ENCODE results near the gene HCST.
"Not testable (repeated sequence)": the region's sequence is repeated elsewhere in the genome, so short reads cannot be mapped to it uniquely, and the experiment has no call there.

HCST gene

DNA sequence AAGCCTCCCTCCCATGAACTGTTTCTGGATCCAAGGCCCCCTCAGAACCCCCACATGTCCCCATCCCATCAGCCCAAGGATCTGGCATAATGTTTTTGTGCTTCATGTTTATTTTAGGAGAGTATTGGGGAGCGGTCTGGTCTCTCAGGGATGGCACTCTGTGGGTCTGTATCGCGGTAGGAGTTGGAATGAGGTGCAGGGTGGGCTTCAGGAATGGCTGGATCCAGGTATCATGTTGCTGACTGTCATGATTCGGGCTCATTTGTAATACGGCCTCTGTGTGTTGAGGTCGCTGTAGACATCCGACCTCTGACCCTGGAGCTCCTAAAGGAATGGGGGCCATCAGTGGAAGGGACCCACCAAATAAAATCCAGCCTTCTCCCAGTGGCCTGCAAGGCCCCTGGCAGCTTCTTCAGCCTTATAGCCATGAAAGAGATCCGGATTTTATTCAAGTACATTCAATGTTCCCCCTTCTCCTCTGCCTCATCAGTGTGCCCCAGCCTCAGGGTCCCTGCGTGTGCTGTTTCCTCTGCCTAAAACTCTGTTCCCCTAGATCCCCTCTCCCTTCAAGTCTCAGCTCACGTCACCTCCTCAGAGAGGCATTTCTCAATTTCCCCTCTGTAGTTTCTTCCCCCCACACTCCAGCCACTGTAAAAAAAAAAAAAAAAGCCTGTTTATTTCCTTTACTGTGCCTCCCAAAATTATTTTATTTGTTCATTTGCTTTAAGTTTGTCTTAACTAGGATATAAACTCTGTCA is 2.2 kb downstream of the HCST start:
- DNase-seq (ENCODE audit: low read depth), result no peak
- H3K4me3 ChIP-seq (ENCODE audit: control insufficient read depth, low read depth, low read length), result no peak overlapping the region
- TF ChIP-seq, protein P1, sequence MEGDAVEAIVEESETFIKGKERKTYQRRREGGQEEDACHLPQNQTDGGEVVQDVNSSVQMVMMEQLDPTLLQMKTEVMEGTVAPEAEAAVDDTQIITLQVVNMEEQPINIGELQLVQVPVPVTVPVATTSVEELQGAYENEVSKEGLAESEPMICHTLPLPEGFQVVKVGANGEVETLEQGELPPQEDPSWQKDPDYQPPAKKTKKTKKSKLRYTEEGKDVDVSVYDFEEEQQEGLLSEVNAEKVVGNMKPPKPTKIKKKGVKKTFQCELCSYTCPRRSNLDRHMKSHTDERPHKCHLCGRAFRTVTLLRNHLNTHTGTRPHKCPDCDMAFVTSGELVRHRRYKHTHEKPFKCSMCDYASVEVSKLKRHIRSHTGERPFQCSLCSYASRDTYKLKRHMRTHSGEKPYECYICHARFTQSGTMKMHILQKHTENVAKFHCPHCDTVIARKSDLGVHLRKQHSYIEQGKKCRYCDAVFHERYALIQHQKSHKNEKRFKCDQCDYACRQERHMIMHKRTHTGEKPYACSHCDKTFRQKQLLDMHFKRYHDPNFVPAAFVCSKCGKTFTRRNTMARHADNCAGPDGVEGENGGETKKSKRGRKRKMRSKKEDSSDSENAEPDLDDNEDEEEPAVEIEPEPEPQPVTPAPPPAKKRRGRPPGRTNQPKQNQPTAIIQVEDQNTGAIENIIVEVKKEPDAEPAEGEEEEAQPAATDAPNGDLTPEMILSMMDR (IDR thresholded peaks at IDR 0.05; ENCODE audit: control insufficient read depth, insufficient read depth, low read depth, low read length, missing control alignments), result no peak

DNA sequence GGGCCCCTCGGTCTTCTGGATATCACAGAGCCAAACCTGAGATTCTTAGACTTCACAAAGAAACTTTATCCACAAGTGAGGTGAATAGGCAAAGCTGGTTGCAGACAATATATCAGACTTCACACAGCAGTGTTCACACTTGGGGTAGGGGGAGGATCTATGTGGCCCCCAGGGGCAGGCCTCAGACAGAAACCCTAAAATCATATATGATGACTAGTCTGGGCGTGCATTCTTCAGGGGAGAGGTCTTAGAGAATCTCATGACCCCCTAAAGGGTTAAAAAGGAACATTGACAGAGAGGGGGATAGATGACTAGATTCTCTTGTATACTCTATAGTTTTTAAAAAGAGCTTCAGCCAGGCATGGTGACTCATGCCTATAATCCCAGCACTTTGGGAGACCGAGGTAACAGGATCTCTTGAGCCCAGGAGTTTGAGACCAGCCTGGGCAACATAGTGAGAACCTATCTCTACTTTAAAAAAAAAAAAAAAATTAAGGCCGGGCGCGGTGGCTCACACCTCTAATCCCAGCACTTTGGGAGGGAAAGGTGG is 2.9 kb downstream of the HCST start:
- no peak overlapping the region for H3K4me3 ChIP-seq (ENCODE audit: control insufficient read depth, low read depth, low read length)
- DNase-seq (ENCODE audit: low read depth), result no peak
- TF ChIP-seq, protein P1 (IDR thresholded peaks at IDR 0.05; ENCODE audit: control insufficient read depth, insufficient read depth, low read depth, low read length, missing control alignments), result no peak

DNA sequence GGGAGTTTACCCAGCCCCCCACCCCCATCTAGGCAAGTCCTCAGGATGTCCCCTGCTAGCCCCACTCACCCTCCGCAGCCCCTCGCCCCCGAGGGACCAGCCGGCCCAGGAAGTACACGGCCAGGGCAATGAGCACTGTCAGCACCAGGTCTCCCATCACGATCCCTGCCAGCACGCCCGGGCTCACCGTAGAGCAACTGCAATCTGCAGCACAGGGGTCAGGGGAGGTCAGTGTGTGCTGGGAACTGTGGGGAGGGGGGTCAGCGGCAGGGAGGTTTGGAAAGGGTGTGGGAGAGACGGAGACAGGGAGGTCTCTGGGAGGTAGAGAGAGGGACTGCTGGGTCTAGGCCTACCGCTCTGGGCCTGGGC is 5.0 kb downstream of the HCST start:
- DNase-seq (ENCODE audit: low read depth), result no peak
- TF ChIP-seq, protein P1 (IDR thresholded peaks at IDR 0.05; ENCODE audit: control insufficient read depth, insufficient read depth, low read depth, low read length, missing control alignments), result no peak
- H3K4me3 ChIP-seq (ENCODE audit: control insufficient read depth, low read depth, low read length), result no peak overlapping the region

DNA sequence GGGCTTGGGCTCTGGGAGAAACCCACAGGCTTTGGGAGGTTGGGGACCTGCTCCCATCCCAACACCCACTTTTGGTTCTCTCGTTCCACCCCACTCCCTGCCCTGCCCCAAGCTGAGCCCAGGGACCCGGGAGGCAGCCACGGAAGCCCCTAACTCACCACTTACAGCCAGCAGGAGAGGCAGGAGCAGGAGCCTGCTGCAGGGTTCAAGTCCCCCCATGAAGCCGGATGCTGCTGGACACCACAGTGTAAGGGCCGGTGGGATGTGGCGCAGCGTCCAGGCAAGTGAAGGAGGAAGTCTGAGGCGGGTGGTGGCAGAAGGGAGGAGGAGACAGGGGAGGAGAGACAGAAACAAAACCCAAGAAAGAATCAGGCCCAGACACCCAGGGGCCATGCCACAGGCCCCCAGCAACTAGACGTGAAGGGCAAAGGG is 5.7 kb downstream of the HCST start, which contains the start of gene TYROBP:
TSS of gene TYROBP (minus strand) at position 286 of the 432 bp plus-strand sequence. CDS start at position 219, 67 bp downstream.
- no peak within 1 kb of the TSS for H3K4me3 ChIP-seq (ENCODE audit: control insufficient read depth, low read depth, low read length)
- TF ChIP-seq, protein P1 (IDR thresholded peaks at IDR 0.05; ENCODE audit: control insufficient read depth, insufficient read depth, low read depth, low read length, missing control alignments), result no peak
- DNase-seq (ENCODE audit: low read depth), result no peak

DNA sequence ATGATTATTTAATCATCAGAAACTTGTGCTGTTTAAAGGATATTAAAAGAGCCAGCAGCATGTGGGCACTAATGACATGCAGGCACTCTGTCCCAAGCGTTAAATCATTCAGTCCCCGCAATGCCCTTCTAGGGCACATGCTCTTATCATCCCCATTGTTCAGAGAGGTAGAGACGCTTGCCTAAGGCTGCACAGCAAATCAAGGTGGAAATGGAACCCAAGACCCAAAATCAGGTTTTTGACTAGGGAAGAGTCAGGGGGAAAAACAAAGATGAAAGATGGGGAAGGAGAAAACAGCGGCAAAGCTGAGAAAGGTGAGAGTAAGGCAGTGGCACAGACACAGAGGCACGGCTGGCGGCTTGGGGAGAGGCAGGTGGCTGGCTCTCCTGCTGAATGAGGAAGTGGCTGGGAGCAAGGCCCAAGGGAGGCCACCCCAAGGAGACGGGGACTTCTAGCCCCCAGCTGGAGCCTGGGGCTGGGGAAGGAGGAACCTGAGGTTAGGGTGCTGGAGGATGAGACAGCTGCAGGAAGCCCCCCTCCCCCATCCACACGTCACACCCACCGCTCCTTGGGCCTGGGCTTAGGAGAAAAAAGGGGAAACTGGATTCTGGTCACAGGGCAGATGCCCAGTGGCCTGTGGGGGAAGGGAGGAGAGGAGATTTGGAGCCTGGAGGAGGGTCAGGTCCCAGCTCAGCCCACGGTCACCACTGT is 6.8 kb downstream of the HCST start:
- no peak for DNase-seq (ENCODE audit: low read depth)
- TF ChIP-seq, protein P1 (IDR thresholded peaks at IDR 0.05; ENCODE audit: control insufficient read depth, insufficient read depth, low read depth, low read length, missing control alignments), result no peak
- H3K4me3 ChIP-seq (ENCODE audit: control insufficient read depth, low read depth, low read length), result no peak overlapping the region

DNA sequence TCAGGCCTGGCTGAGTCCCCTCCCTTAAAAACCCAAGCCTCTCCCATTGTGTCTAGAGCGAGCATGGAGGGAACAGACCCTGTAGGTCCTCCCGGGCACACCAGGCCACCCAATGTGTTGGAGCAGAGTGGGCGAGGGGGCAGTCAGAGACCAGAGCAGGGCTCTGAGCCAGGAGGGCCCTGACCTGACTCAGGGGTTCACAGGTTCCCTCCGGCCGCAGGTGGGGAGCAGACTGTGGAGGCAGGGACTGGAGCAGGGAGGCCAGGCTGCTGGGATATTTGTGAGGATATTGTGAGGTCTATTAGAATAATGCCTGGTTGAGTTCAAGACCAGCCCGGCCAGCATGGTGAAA is 7.3 kb downstream of the HCST start:
- H3K4me3 ChIP-seq (ENCODE audit: control insufficient read depth, low read depth, low read length), result no peak overlapping the region
- TF ChIP-seq, protein P1 (IDR thresholded peaks at IDR 0.05; ENCODE audit: control insufficient read depth, insufficient read depth, low read depth, low read length, missing control alignments), result no peak
- no peak for DNase-seq (ENCODE audit: low read depth)

DNA sequence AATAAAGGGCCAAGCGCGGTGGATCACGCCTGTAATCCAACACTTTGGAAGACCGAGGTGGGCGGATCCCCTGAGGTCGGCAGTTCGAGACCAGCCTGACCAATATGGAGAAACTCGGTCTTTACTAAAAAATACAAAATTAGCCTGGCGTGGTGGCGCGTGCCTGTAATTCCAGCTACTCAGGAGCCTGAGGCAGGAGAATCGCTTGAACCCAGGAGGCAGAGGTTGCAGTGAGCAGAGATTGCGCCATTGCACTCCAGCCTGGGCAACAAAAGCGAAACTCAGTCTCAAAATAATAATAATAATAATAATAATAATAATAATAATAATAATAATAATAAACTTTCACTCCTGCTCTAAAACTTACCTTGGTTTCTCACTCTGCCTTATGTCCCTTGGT is 8.0 kb downstream of the HCST start:
- DNase-seq (ENCODE audit: low read depth); H3K4me3 ChIP-seq (ENCODE audit: control insufficient read depth, low read depth, low read length): not testable (repeated sequence)

Measured in AG09309 (cell line).